Astrocyte (in vitro differentiated cells and primary cell): ENCODE data around the gene RAB31.

ENCODE experiments used
- CTCF ChIP-seq: IDR thresholded peaks from 2 replicates; pipeline ENCODE4 v1.5.1; 2011; ENCODE audit warnings: low read depth, mild to moderate bottlenecking, inconsistent platforms, low read length, moderate library complexity; ENCODE audit not compliant: insufficient read depth
- EZH2 ChIP-seq: IDR thresholded peaks from 2 replicates; pipeline ENCODE4 v1.6.1; 2012; ENCODE audit warnings: mild to moderate bottlenecking, low read length, inconsistent platforms; ENCODE audit not compliant: insufficient read depth

- TF ChIP-seq CTCF (no peak), EZH2 (no peak)
These were observed 109.8 kb downstream of the RAB31 start for GRCh38 chr18:9817725-9818422.
